HG03565 (cell line): ENCODE results near the gene RAD50.
A peak's percentile ranks its signal among the peaks of the same experiment; 100 is the strongest.

Source experiments
- ATAC-seq: cut with Tn5 transposase; IDR thresholded peaks from one replicate; pipeline ENCODE4 v1.9.1; 2021; ENCODE audit warnings: mild to moderate bottlenecking, moderate library complexity; ENCODE audit not compliant: unreplicated experiment

RAD50 gene

GRCh38 chr5:132673488-132673887, 116.7 kb downstream of the RAD50 start:
- no peak for ATAC-seq

DNA sequence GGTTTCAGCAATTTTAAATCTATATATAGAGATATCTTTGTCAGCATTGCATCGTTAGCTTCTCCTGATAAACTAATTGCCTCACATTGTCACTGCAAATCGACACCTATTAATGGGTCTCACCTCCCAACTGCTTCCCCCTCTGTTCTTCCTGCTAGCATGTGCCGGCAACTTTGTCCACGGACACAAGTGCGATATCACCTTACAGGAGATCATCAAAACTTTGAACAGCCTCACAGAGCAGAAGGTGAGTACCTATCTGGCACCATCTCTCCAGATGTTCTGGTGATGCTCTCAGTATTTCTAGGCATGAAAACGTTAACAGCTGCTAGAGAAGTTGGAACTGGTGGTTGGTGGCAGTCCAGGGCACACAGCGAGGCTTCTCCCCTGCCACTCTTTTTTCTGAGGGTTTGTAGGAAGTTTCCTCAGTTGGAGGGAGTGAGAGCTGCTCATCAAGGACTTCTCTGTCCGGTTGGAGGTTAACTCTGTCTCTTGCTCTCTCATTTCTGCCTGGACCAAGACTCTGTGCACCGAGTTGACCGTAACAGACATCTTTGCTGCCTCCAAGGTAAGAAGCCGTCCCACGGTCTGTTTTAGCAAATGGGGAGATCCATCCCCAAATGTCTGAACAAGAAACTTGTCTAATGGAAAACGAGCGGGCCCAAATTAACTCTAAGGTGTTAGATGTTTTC, 117.3 kb downstream of the RAD50 start, which contains the start of gene IL4:
TSS of gene IL4 (plus strand) at position 51 of the 692 bp plus-strand sequence. CDS start at position 113, 62 bp downstream.
- ATAC-seq: no peak

DNA sequence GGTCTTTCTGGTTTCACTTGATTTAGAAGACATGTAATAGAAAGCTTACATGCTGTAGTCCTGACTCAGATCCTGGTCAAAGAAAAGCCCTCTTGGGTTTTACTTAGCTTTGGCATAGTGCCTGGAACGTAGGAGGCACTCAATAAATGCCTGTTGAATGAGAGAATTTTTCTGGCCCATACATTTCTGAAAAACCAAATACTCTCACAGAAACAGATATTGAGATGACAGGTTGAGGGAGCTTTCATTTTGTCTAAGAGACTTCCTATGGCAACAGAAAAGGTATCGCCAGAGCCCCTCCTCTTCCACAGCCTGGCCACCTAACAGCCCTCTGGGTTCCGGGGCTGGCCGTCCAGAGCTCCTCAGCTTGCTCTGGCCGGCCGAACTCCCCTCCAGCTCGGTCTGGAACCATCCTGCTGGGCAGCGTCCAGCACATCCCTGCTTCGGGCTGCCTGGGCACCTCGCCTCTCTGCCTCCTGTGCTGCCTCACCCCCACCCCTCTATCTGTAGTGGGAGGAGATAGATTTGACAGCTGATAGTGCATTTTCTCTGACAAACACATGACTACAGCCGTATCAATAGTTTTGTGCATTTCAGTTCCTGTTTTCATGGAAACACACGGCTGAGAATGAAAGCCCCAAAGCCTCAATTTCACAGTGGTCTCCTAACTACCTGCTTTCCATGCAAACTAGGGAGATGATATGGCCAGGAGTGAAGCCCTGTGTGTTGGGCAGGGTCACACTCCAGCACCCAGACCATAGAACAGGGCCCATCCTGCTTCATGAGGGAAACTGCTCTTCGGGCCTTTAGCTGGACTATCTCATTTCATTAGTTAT, 118.1 kb downstream of the RAD50 start:
- peak; percentile 70 for ATAC-seq

DNA sequence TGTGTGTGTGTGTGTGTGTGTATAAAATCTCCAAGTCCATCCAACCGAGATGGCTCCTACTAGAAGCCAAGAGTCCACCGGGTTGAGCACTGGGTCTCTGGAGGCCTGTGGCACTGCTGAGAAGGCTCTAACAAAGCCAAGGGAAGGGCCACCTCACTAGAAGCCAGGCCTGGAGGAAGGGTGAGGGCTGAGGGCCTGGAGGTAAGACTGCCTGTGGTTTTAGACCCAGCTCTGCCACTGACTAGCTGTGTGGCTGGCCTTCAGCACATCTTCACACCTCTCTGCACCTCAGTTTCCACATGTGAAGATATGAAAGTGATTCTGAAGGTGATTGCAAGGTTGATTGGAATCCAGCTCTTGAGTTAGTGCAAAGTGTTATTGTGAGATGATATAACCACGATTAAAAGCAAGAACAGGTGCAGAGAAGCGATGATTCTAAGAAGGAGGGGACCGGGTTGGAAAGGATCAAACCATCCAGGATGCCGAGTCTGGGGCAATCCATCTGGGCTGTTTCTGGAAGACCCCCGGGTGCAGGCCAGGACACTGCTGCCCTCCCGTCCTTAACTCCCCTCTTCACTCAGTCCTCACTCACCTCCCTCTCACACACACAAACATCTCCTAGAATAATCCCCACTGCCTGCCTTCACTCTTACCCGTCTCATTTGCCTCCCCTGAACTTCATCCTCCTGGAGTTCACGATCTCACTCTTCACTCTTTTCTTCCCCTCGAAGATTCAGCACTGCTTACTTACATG, 119.3 kb downstream of the RAD50 start:
- no peak for ATAC-seq

- ATAC-seq: no peak
These were observed 120.4 kb downstream of the RAD50 start for GRCh38 chr5:132677191-132677590.

- ATAC-seq: no peak
These were observed 121.1 kb downstream of the RAD50 start for GRCh38 chr5:132677682-132678400.

DNA sequence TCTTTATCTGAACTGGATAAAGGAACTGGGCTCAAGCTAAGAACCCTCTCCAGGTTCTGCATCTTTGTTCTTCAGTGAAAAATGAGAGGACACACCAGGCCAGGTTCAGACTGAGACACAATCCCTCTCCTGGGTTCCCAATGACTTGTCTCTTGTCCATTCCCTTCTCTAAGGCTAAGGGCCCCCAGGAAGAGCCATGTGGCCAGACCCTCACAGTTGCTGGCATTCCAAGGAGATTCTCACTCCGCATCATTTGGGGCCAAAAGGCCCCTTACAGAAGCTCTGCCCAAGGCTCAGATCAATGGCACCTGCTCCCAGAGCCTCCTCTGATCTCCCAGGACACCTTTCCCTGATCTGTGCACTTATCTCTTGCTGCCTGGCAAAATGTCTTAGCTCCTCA, 122.0 kb downstream of the RAD50 start:
- no peak for ATAC-seq

DNA sequence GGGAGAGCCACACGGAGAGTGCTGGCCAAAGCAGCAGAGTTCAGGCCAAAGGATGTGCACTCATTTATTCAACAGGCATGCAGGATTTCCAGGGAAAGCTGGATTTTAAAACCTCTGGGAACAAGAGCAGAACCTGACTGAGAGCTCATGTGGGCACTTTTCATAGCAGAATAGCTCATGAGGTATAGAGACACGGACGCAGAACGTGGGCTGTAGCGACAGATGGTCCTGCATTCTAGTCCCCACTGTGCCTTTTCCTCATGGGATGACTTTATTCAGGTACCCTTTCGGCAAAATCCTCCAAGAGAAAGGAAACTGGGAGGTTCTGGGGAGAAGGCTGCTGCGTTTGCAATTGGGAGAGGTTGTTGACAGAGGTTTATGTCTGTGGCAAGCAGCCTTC, 122.4 kb downstream of the RAD50 start:
- ATAC-seq: no peak

DNA sequence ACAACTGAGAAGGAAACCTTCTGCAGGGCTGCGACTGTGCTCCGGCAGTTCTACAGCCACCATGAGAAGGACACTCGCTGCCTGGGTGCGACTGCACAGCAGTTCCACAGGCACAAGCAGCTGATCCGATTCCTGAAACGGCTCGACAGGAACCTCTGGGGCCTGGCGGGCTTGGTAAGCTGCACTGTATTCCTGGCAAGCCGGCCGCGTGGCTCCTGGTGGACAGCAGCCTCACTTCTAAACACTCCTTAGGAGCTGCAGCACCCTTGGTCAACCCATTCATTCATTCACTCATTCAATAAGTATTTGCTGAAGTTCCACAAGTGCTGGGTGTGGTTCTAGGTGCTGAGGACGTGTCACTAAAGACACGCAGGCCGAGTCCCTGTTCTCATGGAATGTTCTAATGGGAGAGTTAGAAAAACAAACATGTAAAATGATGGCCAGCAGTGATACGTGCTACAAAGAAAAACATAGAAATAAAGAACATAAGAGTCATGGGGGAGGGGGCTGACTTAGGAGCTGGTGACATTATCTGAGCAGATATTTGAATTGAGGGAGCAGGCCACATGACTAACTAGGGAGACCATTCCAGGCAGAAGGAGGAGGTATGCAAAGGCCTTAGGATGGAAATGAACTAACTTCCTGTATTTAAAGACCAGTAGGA, 123.1 kb downstream of the RAD50 start:
- ATAC-seq: no peak

DNA sequence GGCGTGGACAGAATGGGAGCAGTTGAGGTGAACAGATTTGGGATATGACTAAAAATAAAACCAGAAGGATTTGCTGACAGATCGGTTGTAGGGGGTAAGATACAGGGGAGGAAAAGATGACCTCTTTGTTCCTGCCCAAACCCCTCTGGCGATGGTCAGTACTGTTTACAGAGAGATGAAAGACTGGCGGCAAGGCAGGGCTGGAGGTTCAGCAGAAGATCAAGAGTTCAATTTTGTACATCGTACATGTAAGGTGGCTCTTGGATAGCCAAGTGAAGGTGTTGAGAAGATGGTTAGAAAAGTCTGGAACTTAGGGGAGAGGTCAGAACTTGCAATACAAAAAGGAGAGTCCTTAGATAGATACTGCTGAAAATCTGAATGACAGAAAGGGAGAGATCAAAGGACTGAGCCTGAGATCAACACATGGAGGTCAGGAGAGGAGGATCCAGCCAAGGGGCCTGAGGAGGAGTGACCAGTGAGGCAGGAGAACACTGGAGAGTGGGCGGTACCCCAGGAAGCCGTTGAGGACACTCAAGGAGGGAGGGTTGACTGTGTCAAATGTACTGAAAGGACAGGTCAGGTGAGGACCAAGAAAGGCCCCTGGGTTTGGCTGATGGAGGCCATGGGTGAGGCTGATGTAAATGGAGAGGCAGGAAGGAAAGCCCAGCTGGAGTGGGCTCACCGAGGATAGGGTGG, 124.2 kb downstream of the RAD50 start:
- no peak for ATAC-seq

GRCh38 chr5:132681476-132681831, 124.7 kb downstream of the RAD50 start:
- no peak for ATAC-seq

- no peak for ATAC-seq
These were observed 125.2 kb downstream of the RAD50 start for GRCh38 chr5:132681983-132682382.

DNA sequence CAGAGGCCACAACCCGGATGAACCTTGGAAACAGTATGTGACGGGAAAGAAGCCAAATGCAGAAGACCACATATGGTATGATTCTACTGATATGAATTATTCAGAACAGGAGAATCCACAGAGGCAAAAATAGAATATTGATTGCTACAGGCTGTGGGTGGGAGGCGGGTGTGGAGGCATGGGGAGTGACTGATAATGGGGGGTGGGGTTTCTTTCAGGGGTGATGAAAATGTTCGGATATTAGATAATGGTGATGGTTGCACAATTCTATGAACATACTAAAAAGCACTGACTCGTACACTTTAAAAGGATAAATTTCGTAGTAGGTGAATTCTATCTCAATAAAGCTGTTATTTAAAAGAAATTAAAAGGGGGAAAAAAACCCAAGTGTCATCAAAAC, 127.7 kb downstream of the RAD50 start:
- ATAC-seq: no peak

DNA sequence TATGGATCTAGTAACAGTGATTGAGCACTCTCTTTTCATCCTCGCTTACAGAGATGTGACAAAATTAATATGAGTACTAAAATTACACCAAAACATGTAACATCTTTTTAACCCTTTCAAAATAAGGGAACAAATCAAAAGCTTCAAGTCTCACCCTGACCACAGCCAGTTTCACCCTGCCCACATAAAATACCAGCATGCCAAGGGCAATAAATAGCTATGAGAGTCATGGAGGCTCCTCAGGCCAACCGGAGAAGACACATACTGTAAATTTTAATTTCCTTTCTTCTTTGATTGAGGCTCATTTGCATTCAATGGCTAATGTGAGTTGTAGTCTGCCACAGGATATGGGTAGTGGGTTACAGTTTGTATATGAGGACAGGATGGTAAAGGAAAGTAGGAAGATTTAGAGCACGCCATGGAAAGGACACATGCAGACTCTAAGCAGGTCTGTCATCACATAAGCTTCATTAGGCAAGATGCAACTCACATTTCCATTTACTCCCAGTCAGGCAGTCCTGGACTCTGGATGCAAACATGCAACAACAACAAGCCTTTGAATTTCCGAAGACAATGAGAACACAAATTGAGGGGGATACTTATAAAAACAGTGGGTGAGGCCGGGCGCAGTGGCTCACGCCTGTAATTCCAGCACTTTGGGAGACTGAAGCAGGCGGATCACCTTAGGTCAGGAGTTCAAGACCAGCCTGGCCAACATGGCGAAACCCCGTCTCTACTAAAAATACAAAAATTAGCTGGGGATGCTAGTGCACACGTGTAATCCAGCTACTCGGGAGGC, 128.3 kb downstream of the RAD50 start:
- no peak for ATAC-seq

DNA sequence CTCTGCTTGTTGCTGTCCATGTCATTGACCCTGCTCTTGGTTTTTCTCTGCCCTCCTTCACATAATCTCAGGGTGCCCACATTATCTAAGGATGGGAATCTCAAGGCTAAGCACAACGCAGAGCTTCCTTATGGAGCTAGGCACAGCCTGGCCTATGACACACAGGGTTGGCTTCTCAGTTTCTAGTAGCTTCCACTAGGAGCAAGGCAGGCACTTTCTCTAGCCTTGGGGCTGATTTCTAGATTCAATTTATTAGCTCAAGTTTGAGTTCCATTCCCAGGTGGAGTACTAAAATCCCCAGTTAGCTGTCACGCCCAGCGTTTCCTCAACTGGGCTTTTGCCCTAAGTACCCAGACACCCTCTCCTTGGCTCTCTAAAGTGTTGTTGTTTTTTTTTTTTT, 129.4 kb downstream of the RAD50 start:
- no peak for ATAC-seq

DNA sequence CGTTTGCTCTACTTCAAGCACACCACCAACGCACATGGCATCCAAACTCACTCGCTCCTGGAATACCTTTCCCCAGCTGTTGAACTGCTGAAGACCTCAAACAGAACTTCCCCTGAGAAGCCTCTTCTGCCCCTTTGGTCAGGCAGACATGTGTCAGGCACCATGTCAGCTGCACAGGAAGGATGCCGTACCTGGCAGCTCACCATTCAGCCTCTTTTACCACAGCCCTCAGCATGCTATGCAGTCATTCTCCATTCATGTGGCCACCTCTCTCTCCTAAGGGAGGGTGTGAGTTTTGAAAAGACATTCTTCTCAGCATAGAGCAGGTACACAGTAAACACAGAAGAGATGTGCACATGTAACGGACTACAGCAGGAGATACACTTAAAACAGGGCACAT, 131.2 kb downstream of the RAD50 start:
- no peak for ATAC-seq

DNA sequence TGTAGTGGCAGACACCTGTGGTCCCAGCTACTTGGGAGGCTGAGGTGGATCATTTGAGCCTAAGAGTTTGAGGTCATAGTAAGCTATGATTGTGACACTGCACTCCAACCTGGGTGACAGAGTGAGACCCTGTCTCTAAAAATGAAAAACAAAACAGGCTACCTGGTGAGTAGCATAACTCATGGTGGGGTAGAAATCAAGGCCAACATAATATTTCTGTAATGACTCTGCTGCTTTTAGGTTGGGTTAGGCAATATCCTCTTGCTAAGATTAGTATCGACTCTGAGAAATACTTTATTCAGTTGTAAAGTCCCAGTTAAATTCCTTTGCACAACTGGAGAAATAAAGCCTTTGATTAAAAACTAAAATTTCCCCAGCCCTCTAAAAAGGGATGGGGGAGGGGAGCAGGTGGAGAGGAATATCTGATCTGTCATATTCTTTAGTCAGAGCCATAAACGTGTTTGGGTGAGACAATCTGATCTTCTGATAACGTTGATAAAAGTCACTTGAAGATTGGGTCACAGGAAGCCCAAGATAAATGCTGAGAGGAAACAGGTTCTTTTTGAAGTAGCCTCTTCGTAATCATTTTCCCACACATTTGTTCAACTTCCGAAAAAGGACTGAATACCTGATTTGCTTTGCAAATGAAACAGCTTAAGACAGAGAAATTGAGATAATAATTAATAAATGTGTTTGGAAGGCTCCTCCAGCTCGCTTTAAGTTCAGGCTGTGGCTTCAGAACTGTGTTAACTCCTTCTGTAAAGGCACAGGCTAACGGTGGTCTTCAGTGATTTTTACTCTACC, 132.0 kb downstream of the RAD50 start:
- no peak for ATAC-seq

DNA sequence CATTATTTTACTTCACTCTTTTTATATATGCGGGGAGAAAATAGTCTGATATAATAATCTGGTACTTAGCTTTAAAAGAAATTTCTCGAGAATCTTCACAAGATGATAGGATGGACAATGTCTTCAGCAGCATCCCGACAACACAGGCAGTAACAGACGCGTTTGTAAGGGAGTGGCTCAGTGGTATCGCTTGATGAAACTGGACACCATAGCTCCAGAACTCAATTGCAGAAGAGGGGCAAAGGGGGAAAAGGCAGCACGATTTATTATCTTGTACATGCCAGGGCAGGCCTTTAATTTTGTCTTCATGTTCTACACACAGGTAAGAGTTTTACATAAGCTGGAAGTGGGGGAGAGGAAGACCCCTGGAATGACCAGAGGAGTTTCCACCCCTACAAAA, 132.7 kb downstream of the RAD50 start:
- ATAC-seq: no peak
